Skin epidermis (tissue), 12 donors: ENCODE results near the gene RFX6.

Experiments
- H3K27ac ChIP-seq, 21 experiments: fragments of 200-600 bp; sonication (generic) in 11 of 21; one replicate each; pipeline ENCODE4 v1.5.0; 2020; ENCODE audit warnings: mild to moderate bottlenecking in 3 of 21, inconsistent platforms in 2 of 21, moderate library complexity in 2 of 21
- H3K4me3 ChIP-seq, 7 experiments: fragments of 200-600 bp; sonication (generic) in 2 of 7; one replicate each; pipeline ENCODE4 v1.5.0; 2020; ENCODE audit warnings: inconsistent platforms in 2 of 7, mild to moderate bottlenecking in 2 of 7, moderate library complexity in 1 of 7

Gene RFX6

GRCh38 chr6:116963972-116964371, 86.9 kb downstream of the RFX6 start:
- no peak overlapping the region for H3K4me3 ChIP-seq
- no peak overlapping the region for H3K27ac ChIP-seq

GRCh38 chr6:116966675-116967576, 89.9 kb downstream of the RFX6 start:
- Histone ChIP-seq H3K27ac (no peak overlapping the region), H3K4me3 (no peak overlapping the region)

GRCh38 chr6:116969211-116969863, 92.3 kb downstream of the RFX6 start:
- H3K4me3 ChIP-seq, result no peak overlapping the region
- no peak overlapping the region for H3K27ac ChIP-seq

- H3K27ac ChIP-seq, result no peak overlapping the region
- no peak overlapping the region for H3K4me3 ChIP-seq
These were observed 94.9 kb downstream of the RFX6 start for GRCh38 chr6:116971959-116972358.

GRCh38 chr6:116973976-116974375, 96.9 kb downstream of the RFX6 start:
- Histone ChIP-seq H3K4me3 (no peak overlapping the region), H3K27ac (no peak overlapping the region)

GRCh38 chr6:116974526-116975316, 97.7 kb downstream of the RFX6 start:
- Histone ChIP-seq H3K4me3 (no peak overlapping the region), H3K27ac (no peak overlapping the region)

GRCh38 chr6:116975600-116975999, 98.6 kb downstream of the RFX6 start:
- H3K4me3 ChIP-seq, result no peak overlapping the region
- no peak overlapping the region for H3K27ac ChIP-seq

- H3K4me3 ChIP-seq, result no peak overlapping the region
- no peak overlapping the region for H3K27ac ChIP-seq
These were observed 102.5 kb downstream of the RFX6 start for GRCh38 chr6:116979560-116979959.
